HEK293 (cell line): ENCODE results near the gene TSEN54.

ENCODE experiments used
- CTCF ChIA-PET: fragments of 350-600 bp; formaldehyde crosslinking; extraction: SDS; loops from one replicate; lab custom pipeline; 2021; ENCODE audit warnings: antibody characterized with exemption; lab: Yijun Ruan, JAX
- POLR2A ChIA-PET: fragments of 300-600 bp; formaldehyde crosslinking; extraction: SDS; loops from one replicate; lab custom pipeline; 2020; ENCODE audit warnings: antibody characterized with exemption, inconsistent platforms; lab: Yijun Ruan, JAX
- H3K27ac ChIP-seq: fragments of 200-500 bp; sonication (Bioruptor generic); 2 replicates; pipeline ENCODE4 v1.5.1; 2014; ENCODE audit warnings: low read depth, low read length, control low read depth, inconsistent platforms; ENCODE audit errors: extremely low read depth
- H3K36me3 ChIP-seq, 2 experiments: fragments of 200-500 bp in 1 of 2; sonication (Bioruptor generic) in 1 of 2; 1 replicate in 1 of 2; 2 replicates in 1 of 2; pipeline ENCODE4 v1.5.1; 2014 to 2017; ENCODE audit warnings: inconsistent platforms in 2 of 2, low read length in 2 of 2; ENCODE audit not compliant: control insufficient read depth in 2 of 2, insufficient read depth in 1 of 2
- H3K4me1 ChIP-seq: fragments of 200-500 bp; sonication (Bioruptor generic); 2 replicates; pipeline ENCODE4 v1.5.1; 2014; ENCODE audit warnings: mild to moderate bottlenecking, low read length, inconsistent platforms; ENCODE audit not compliant: control insufficient read depth, insufficient read depth
- H3K4me3 ChIP-seq: 2 replicates; pipeline ENCODE4 v1.5.1; 2011; ENCODE audit warnings: low read depth, mild to moderate bottlenecking, control low read depth, low read length, moderate library complexity
- H3K9me3 ChIP-seq: fragments of 200-500 bp; sonication (Bioruptor generic); 2 replicates; pipeline ENCODE4 v1.5.1; 2014; ENCODE audit warnings: low read depth, low read length, inconsistent platforms; ENCODE audit not compliant: control insufficient read depth, insufficient read depth
- EGR2 ChIP-seq: fragments of 450-650 bp; formaldehyde crosslinking; IDR thresholded peaks from 2 replicates; pipeline ENCODE4 v1.5.1; 2016; ENCODE audit warnings: low read depth, missing biosample characterization, missing genetic modification characterization
- REPIN1 ChIP-seq: fragments of 450-650 bp; formaldehyde crosslinking; IDR thresholded peaks from 2 replicates; pipeline ENCODE4 v1.5.1; 2017; ENCODE audit warnings: missing biosample characterization, missing genetic modification characterization, low read depth
- SCRT2 ChIP-seq: fragments of 450-650 bp; formaldehyde crosslinking; IDR thresholded peaks from 2 replicates; pipeline ENCODE4 v1.5.1; 2016; ENCODE audit warnings: missing biosample characterization, missing genetic modification characterization
- WT1 ChIP-seq: fragments of 450-650 bp; formaldehyde crosslinking; IDR thresholded peaks from 2 replicates; pipeline ENCODE4 v1.5.1; 2016; ENCODE audit warnings: missing biosample characterization, missing genetic modification characterization
- ZFHX2 ChIP-seq: fragments of 450-650 bp; formaldehyde crosslinking; conservative IDR thresholded peaks from 2 replicates; pipeline ENCODE4 v1.5.1; 2016; ENCODE audit warnings: missing biosample characterization, missing genetic modification characterization
- ZNF157 ChIP-seq: fragments of 450-650 bp; formaldehyde crosslinking; IDR thresholded peaks from 2 replicates; pipeline ENCODE4 v1.5.1; 2016; ENCODE audit warnings: missing biosample characterization, missing genetic modification characterization
- ZNF350 ChIP-seq: fragments of 450-650 bp; formaldehyde crosslinking; IDR thresholded peaks from 2 replicates; pipeline ENCODE4 v1.5.0; 2017; ENCODE audit warnings: missing biosample characterization, mild to moderate bottlenecking, missing genetic modification characterization
- ZNF585B ChIP-seq: fragments of 450-650 bp; formaldehyde crosslinking; IDR thresholded peaks from 2 replicates; pipeline ENCODE4 v1.5.1; 2016; ENCODE audit warnings: missing biosample characterization, missing genetic modification characterization
- ZNF610 ChIP-seq: fragments of 450-650 bp; formaldehyde crosslinking; IDR thresholded peaks from 2 replicates; pipeline ENCODE4 v1.5.1; 2016; ENCODE audit warnings: missing biosample characterization, missing genetic modification characterization, borderline replicate concordance
- ZNF621 ChIP-seq: fragments of 450-650 bp; formaldehyde crosslinking; IDR thresholded peaks from 2 replicates; pipeline ENCODE4 v1.5.1; 2017; ENCODE audit warnings: missing biosample characterization, missing genetic modification characterization
- ZNF776 ChIP-seq: fragments of 450-650 bp; formaldehyde crosslinking; IDR thresholded peaks from 2 replicates; pipeline ENCODE4 v1.5.0; 2017; ENCODE audit warnings: missing biosample characterization, missing genetic modification characterization, borderline replicate concordance
- ZNF777 ChIP-seq: fragments of 450-650 bp; formaldehyde crosslinking; IDR thresholded peaks from 2 replicates; pipeline ENCODE4 v1.5.1; 2017; ENCODE audit warnings: missing biosample characterization, missing genetic modification characterization, borderline replicate concordance
- TF ChIP-seq, protein P1 (sequence below): fragments of 450-650 bp; formaldehyde crosslinking; IDR thresholded peaks from 2 replicates; pipeline ENCODE4 v1.5.0; 2017; ENCODE audit warnings: missing biosample characterization, missing genetic modification characterization, borderline replicate concordance
- TF ChIP-seq, protein P2 (sequence below): fragments of 450-650 bp; formaldehyde crosslinking; IDR thresholded peaks from 2 replicates; pipeline ENCODE4 v1.5.1; 2016; ENCODE audit warnings: missing biosample characterization, missing genetic modification characterization, borderline replicate concordance
- TF ChIP-seq, protein P3 (sequence below): fragments of 450-650 bp; formaldehyde crosslinking; IDR thresholded peaks from 2 replicates; pipeline ENCODE4 v1.5.1; 2016; ENCODE audit warnings: missing biosample characterization, missing genetic modification characterization

The TSEN54 gene

GRCh38 chr17:75542728-75543336 is 26.5 kb downstream of the TSEN54 start:
- H3K4me1 ChIP-seq = no peaks in the 10 kb centered on the region
- no peaks in the 10 kb centered on the region for H3K9me3 ChIP-seq
- CTCF ChIA-PET = interaction anchor here (0.5 to 1.5 kb wide), 10 partner anchors 8 to 263 kb away, joined by 3 to 6 read pairs (median 4); partner anchors contain the start of gene SMIM5
- H3K36me3 ChIP-seq = no peaks in the 10 kb centered on the region
- H3K27ac ChIP-seq = 0 out of 2 replicates have a peak overlapping the region, but pooled peaks have one; percentile 14
- POLR2A ChIA-PET = interaction anchor here (0.6 to 1.3 kb wide), 2 partner anchors 10 to 18 kb away, joined by 5 read pairs; no protein-coding TSS in a partner anchor
- TF ChIP-seq, protein P1, sequence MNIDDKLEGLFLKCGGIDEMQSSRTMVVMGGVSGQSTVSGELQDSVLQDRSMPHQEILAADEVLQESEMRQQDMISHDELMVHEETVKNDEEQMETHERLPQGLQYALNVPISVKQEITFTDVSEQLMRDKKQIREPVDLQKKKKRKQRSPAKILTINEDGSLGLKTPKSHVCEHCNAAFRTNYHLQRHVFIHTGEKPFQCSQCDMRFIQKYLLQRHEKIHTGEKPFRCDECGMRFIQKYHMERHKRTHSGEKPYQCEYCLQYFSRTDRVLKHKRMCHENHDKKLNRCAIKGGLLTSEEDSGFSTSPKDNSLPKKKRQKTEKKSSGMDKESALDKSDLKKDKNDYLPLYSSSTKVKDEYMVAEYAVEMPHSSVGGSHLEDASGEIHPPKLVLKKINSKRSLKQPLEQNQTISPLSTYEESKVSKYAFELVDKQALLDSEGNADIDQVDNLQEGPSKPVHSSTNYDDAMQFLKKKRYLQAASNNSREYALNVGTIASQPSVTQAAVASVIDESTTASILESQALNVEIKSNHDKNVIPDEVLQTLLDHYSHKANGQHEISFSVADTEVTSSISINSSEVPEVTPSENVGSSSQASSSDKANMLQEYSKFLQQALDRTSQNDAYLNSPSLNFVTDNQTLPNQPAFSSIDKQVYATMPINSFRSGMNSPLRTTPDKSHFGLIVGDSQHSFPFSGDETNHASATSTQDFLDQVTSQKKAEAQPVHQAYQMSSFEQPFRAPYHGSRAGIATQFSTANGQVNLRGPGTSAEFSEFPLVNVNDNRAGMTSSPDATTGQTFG = no peak
- TF ChIP-seq SCRT2 (tag by site-specific recombination) = 0 out of 2 replicates have a peak, but pooled peaks have one; percentile 19
- H3K4me3 ChIP-seq = no peak overlapping the region

GRCh38 chr17:75544250-75544649 is 27.9 kb downstream of the TSEN54 start:
- TF ChIP-seq ZNF776 (tag by site-specific recombination) = no peak
- peak; percentile 30; the same call in 1 of the 2 replicates for TF ChIP-seq EGR2 (tag by site-specific recombination)
- TF ChIP-seq ZNF157 (tag by site-specific recombination) = no peak
- TF ChIP-seq ZNF585B (tag by site-specific recombination) = no peak
- TF ChIP-seq WT1 (tag by site-specific recombination) = no peak
- TF ChIP-seq ZNF350 (tag by site-specific recombination) = no peak
- TF ChIP-seq ZNF621 (tag by site-specific recombination) = no peak
- no peak for TF ChIP-seq ZNF777 (tag by site-specific recombination)
- TF ChIP-seq REPIN1 (tag by site-specific recombination) = no peak
- TF ChIP-seq, protein P2, sequence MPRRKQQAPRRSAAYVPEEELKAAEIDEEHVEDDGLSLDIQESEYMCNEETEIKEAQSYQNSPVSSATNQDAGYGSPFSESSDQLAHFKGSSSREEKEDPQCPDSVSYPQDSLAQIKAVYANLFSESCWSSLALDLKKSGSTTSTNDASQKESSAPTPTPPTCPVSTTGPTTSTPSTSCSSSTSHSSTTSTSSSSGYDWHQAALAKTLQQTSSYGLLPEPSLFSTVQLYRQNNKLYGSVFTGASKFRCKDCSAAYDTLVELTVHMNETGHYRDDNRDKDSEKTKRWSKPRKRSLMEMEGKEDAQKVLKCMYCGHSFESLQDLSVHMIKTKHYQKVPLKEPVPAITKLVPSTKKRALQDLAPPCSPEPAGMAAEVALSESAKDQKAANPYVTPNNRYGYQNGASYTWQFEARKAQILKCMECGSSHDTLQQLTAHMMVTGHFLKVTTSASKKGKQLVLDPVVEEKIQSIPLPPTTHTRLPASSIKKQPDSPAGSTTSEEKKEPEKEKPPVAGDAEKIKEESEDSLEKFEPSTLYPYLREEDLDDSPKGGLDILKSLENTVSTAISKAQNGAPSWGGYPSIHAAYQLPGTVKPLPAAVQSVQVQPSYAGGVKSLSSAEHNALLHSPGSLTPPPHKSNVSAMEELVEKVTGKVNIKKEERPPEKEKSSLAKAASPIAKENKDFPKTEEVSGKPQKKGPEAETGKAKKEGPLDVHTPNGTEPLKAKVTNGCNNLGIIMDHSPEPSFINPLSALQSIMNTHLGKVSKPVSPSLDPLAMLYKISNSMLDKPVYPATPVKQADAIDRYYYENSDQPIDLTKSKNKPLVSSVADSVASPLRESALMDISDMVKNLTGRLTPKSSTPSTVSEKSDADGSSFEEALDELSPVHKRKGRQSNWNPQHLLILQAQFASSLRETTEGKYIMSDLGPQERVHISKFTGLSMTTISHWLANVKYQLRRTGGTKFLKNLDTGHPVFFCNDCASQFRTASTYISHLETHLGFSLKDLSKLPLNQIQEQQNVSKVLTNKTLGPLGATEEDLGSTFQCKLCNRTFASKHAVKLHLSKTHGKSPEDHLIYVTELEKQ = no peak
- peak; percentile 23; the same call in 1 of the 2 replicates for TF ChIP-seq ZFHX2 (tag by site-specific recombination)
- no peak for TF ChIP-seq ZNF610 (tag by site-specific recombination)
- TF ChIP-seq, protein P3, sequence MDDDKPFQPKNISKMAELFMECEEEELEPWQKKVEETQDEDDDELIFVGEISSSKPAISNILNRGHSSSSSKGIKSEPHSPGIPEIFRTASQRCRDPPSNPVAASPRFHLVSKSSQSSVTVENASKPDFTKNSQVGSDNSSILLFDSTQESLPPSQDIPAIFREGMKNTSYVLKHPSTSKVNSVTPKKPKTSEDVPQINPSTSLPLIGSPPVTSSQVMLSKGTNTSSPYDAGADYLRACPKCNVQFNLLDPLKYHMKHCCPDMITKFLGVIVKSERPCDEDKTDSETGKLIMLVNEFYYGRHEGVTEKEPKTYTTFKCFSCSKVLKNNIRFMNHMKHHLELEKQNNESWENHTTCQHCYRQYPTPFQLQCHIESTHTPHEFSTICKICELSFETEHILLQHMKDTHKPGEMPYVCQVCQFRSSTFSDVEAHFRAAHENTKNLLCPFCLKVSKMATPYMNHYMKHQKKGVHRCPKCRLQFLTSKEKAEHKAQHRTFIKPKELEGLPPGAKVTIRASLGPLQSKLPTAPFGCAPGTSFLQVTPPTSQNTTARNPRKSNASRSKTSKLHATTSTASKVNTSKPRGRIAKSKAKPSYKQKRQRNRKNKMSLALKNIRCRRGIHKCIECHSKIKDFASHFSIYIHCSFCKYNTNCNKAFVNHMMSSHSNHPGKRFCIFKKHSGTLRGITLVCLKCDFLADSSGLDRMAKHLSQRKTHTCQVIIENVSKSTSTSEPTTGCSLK (tag by site-specific recombination) = no peak
- TF ChIP-seq, all 188 proteins: peak for 2
- ChIA-PET POLR2A (no interaction called here), CTCF (interaction anchor here (0.7 to 1.4 kb wide), 5 partner anchors 9 to 89 kb away, joined by 3 to 5 read pairs (median 3); partner anchors contain the start of gene SMIM5)
- no peaks in the 10 kb centered on the region for H3K9me3 ChIP-seq
- no peak overlapping the region for H3K27ac ChIP-seq
- no peaks in the 10 kb centered on the region for H3K36me3 ChIP-seq
- no peak overlapping the region for H3K4me3 ChIP-seq
- 0 out of 2 replicates have a peak, but pooled peaks cover 5% of the 10 kb centered on the region for H3K4me1 ChIP-seq
